GM19035 (cell line): ENCODE data around the gene POTEJ.
"Not testable (repeated sequence)": the region's sequence is repeated elsewhere in the genome, so short reads cannot be mapped to it uniquely, and the experiment has no call there.

Experiments used
- ATAC-seq: cut with Tn5 transposase; IDR thresholded peaks from one replicate; pipeline ENCODE4 v1.9.1; 2021; ENCODE audit not compliant: unreplicated experiment

POTEJ gene

DNA sequence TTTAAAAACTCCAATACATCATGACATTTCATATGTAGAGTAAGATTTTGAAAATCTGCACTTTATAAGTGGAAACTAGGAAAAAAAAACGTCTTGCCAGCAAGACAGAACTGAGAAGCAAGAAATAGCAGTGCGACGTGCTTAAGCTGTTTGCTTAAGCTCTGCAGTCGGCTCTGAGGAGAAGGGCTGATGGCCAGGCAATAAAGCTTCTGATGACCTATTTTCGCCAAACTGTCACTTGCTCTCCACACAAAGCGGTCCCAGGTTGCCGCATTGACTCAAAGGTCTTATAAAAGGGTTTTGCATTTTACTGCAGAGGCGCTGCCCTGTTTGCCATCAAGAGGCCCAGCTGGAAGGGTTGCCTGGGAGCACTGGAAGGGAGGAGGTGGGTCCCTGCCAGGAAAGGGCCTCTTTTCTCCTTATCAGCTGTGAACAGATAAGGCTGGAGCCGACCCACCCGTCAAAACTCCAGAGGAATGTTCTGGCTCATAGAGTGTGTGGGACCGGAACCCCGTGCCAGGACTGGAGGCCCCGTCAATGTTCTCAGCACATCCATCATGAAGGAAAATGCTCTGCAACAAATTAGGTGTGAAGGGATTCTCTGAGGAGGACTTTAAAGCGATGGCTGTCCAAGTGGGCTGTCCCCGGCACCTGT lies 9.5 kb upstream of the POTEJ start:
- ATAC-seq, result not testable (repeated sequence)

DNA sequence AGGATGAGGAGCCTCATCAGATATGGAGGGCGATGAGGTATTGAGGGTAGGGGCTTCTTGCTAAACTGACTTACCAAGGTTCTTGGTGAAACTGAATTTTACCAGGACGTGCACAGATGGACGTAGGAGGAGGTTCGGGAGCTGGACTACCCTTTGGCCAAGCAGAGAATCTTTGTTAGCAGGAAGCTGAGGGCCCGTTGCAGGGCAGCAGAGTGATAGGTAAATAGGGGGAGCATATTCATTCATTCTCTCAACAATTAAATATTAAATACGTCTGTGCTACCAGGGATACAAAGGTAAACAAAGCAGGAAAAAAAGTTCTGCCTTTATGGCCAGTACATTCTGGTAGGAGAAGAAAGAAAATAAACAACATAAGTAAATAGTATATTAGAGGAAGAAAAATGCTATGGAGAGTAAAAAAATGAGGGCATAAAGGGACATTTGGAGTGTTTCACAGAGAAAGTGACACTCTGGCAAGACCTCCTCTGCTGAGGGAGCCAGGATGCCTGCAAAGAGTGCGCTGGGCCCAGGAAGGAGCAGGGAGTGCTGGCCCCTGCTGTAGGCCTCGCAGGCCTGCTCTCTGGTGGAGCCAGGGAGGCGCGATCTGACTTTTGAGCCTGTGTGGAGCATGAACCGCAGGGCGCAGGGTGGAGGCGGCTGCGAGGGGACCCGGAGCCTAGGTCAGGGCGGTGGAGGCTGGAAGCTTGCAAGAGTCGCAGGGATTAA lies 2.8 kb upstream of the POTEJ start:
- not testable (repeated sequence) for ATAC-seq

DNA sequence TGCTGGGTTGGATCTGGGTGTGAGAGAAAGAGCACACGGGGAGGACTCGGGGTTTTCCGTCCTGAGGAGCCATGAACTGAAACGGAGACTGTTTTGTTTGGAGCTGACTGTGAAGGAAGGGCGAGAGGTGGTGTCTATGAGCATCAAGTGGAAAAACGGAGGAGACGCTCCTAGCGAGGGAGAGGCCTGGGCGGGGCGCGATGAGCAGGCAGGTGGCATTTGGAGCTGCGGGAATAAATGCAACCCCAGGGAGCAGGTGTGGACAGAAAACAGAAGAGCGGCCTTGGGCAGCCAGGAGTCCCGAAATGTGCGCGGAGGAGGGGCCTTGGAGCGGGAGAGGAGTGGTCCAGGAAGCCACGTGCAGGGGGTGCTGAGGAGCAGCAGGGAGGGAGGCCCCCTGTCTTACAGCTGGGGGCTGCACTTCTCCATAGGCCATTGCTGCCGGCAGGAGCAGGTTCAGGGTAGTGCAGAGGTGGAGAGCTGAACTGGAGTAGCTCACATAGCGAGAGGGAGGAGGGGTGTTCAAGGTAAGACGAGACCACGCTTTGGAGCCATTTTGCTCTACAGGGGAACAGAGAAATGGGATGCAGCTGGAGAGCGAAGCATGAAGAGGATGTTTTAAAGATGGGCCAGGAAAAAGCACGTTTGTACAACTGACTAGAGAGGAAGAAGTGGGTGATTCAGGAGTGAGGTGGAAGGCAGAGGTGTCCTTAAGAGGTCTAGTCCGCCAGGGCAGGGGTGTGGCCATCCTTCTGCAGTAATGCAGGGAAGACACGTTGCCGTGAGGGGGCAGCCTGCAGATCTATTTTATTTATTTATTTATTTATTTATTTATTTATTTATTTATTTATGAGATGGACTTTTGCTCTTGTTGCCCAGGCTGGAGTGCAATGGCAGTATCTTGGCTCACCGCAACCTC lies 2.0 kb upstream of the POTEJ start:
- ATAC-seq, result not testable (repeated sequence)

DNA sequence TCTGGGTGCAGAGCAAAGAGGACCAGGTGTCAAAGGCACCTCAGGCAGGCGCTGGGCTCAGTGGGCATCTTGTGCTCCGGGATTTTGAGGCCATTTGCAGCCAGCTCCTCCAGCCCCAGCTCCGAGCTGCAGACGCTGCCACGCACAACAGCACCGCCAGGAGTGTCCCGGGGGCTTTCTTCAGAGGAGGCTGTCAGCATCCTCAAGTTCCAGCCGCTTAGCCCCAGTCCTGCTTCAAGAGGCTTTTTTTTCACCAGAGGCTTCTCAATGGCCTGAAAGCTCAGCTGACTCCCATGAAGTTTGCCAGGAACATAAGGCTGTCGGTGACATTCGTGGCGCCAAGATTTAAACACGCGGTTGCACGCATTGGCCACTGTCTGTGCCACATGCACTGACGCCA lies 754 bp upstream of the POTEJ start:
- ATAC-seq, result not testable (repeated sequence)

- not testable (repeated sequence) for ATAC-seq
Observed at GRCh38 chr2:130628784-130629475, 17.7 kb downstream of the POTEJ start.

- not testable (repeated sequence) for ATAC-seq
Observed at GRCh38 chr2:130638973-130639372, 27.7 kb downstream of the POTEJ start.

GRCh38 chr2:130641688-130642087 lies 30.4 kb downstream of the POTEJ start:
- not testable (repeated sequence) for ATAC-seq

- ATAC-seq, result not testable (repeated sequence)
Observed at GRCh38 chr2:130649285-130649684, 38.0 kb downstream of the POTEJ start.

DNA sequence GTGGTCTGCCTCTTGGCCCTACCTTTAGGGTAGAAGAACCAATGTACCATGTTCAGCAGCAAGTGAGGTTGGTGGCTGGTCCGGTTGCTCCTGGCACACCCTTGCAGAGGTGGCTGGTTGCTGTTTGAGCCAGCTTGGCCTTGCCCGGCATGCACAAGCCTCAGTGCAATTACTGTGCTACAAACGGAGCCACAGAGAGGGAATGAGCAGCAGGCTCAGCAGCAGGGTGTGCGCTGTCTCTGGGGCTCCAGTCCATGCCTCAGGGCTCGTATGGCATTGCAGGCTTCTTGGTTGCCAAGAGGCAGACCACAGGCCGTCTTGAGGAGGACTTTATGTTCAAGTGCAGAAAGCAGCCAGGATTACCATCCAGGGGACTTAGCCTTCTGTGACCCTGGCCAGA lies 53.3 kb downstream of the POTEJ start:
- ATAC-seq, result not testable (repeated sequence)

- ATAC-seq, result not testable (repeated sequence)
Observed at GRCh38 chr2:130665596-130665995, 54.4 kb downstream of the POTEJ start.

- not testable (repeated sequence) for ATAC-seq
Observed at GRCh38 chr2:130667516-130667915, 56.3 kb downstream of the POTEJ start.

- not testable (repeated sequence) for ATAC-seq
Observed at GRCh38 chr2:130670026-130670745, 58.9 kb downstream of the POTEJ start.

DNA sequence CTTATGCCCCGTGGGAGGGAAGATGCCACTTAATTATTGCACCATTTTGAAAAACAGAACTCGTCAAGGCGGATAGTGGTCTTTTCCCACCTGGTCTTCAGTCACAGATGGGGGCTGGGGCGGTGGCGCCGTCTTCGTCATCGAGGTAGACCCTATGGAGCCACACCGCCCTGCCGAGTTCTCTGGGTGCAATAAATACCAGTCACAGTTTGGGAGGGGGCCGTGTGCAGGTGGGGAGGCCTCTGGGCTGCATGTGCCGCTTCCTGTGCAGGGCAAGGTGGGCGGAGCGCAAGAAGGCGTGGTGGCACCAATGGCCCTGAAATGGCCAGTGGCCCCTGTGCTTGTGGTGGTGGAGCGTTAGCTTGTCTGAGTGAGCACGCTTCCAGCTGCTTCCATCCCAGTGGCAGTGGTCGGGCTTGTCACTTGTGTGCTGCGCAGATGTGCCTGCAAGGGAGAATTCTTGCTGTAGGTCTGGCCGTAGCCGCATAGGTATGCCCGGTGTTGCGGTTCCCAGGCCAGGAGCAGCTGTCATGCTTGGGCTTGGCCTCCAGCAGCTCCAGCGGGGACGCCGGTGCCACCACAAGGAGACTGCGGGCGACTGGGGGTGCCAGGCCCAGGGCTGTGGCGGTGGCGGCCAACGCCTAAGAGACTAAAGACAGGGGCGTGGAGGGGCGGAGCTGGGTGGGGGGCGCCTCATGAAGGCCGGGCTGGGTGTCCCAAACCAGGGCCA lies 81.0 kb downstream of the POTEJ start:
- ATAC-seq, result not testable (repeated sequence)

DNA sequence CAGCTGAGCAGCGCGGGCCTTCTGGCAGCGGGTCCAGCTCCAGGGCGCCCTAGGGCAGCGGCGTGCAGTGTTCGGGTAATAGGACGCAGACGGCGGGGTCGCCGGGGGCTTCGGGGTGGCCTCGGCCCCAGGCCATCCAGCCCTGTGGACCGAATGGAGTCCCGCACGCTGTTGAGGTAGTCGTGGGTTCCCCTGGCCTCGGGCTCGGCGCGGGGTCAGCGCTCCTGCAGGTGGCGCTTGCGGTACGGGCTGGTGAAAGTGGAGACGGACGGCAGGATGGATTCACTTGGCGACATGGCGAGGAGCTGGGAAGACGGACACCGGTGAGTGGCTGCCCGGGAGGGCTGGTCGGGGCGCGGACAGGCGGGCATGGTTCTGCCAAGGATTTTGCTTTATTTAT lies 82.2 kb downstream of the POTEJ start:
- ATAC-seq, result not testable (repeated sequence)

GRCh38 chr2:130703250-130703649 lies 92.0 kb downstream of the POTEJ start:
- not testable (repeated sequence) for ATAC-seq
